Activated CD4-positive, alpha-beta T cell treated with anti-CD3 and anti-CD28 coated beads, Interleukin-2, Interleukin-6, amounts not matched to agents 100 ng/mL and 50 ng/mL, durations not matched to agents 16 hours and 8 hours (primary cell): ENCODE results near the gene USF1.
"Not testable (repeated sequence)": the region's sequence is repeated elsewhere in the genome, so short reads cannot be mapped to it uniquely, and the experiment has no call there.

ENCODE experiments used
- DNase-seq: peaks from one replicate; pipeline ENCODE4 v3.0.0-alpha.2; 2020

The USF1 gene

DNA sequence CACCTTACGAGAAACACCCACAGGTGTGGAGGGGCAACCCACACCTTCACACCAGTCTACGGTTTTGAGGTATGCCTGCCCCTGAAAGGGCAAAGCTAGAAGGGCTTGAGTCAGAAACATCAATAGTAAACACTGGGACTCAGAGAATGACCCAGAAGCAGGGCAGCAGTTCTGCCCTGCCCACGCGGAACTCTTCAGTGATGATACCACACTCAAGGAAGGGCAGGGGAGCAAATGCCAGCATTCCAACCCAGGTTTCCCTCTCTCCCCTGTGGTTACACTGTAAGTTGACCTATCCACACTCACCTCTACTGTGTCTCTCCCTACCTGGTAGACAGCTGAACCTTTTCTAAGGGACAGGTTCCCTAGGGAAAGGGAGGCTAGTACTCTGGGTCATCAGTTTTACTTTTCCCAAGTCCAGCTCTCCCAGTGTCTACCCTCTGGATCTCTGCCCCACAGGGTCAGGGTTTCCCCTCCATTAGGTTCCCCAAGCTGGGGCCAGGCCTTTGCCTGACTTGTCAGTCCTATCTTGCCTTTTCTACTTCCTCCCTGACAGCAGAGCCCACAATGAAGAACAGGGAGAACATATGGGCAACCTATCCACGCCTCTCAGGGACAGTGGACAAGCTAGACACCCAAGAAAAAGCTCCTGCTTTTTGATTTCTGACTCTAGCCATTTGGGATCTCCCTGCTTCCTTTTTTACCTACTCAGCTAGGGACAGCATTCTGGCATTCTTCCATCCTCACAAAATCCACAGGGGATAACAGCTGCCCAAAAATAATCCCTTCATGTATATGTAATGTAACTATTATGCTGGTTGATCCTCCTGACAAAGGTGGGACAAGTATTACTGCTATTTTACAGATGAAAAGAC, 27.8 kb downstream of the USF1 start:
- DNase-seq: no peak

DNA sequence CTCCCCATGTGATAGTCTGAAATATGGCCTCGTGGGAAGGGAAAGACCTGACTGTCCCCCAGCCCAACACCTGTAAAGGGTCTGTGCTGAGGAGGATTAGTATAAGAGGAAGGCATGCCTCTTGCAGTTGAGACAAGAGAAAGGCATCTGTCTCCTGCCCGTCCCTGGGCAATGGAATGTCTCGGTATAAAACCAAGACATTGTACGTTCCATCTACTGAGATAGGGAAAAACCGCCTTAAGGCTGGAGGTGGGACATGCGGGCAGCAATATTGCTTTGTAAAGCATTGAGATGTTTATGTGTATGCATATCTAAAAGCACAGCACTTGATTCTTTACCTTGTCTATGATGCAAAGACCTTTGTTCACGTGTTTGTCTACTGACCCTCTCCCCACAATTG, 28.6 kb downstream of the USF1 start:
- DNase-seq: not testable (repeated sequence)

DNA sequence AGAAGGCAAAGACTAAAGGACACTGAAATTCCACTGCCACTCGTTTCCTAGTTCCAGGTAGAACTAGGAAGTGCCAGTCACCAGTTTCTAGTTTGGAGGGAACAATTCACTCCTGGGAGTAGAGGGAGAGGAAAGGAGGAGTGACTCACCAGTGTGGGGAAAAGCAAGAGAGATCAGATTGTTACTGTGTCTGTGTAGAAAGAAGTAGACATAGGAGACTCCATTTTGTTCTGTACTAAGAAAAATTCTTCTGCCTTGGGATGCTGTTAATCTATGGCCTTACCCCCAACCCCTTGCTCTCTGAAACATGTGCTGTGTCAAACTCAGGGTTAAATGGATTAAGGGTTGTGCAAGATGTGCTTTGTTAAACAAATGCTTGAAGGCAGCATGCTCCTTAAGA, 29.1 kb downstream of the USF1 start:
- not testable (repeated sequence) for DNase-seq

DNA sequence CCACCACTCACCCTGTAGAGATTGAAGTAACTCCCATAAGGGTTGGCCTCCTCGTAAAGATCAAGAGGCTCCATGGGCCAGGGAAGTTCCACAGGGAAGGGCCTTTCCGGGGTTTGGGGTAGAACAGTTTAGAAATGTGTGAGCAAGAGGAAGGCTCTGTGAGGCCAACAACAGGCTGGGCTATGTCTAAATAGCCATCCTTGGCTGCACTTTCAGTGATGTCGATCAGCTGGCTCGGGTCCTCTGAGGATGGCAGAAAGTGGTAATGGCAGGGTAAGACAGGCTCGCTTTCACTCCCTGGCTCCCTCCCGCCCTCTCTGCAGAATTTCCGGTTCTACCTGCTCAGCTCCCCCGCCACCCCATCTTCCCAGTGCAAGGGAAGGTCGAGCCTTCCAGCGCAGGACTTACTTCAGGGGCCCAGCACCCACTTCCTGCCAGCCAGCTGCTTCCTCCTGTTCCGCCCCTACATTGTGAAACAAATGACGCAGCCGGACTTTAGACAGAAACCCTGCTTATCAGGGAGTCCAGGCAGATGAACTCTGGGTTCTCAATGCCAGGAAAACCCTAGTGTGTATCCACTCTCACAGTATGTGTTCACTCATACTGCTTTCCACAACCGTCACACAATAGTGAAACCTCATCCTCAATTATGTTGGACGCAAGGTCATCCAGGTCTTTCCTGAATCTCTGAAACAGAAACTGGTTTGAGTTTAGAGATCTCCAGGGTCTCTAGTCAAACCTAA, 32.1 kb downstream of the USF1 start:
- DNase-seq: peak; percentile 86

DNA sequence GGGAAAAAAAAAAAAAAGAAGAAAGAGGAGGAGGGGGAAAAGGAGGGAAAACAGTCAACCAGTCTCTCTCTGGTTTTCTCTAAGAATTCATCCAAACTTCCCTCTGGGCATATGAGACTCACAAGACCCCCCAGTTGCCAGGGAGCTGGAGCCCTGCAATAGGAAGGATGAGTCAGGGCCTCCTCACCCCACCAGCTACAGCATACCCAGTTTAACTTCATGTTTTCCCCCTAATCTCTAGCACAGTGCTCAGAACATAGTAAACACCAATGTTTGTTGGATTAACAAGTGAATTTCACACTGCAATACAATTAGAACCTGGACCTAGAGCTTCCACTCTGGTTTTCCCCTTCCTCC, 32.7 kb downstream of the USF1 start:
- DNase-seq: no peak

DNA sequence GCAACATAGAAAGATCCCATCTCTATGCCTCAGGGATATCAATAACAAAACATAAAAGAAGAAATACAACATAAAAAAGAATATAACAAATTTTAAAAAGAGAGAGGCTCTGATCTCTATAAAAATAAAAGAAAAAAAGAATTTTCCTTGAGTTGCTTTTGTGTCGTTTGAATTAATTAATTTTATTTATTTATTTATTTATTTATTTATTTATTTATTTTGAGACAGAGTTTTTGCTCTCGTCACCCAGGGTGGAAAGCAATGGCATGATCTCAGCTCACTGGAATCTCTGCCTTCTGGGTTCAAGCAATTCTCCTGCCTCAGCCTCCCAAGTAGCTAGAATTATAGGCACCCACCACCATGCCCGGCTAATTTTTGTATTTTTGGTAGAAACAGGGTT, 33.4 kb downstream of the USF1 start:
- DNase-seq: no peak

DNA sequence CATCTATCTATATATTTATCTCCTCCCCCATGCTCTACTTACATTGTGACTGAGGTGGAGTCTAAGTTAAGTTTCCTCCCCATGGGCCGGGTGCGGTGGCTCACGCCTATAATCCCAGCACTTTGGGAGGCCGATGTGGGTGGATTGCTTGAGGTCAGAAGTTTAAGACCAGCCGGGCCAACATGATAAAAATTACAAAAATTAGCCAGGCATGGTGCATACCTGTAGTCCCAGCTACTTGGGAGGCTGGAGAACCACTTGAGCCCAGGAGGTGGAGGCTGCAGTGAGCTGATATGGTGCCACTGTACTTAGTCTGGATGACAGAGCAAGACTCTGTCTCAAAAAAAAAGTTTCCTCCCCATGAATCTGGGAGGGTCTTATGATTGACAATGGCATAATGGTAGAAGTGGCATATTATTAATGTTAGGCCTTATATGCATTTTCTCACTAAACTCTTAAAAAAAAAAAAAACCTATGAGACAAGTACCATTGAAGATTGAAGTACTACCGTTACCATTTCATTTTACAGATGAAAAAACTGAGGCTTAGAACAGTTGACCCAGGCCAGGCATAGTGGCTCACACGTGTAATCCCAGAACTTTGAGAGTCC, 36.1 kb downstream of the USF1 start:
- DNase-seq: no peak

DNA sequence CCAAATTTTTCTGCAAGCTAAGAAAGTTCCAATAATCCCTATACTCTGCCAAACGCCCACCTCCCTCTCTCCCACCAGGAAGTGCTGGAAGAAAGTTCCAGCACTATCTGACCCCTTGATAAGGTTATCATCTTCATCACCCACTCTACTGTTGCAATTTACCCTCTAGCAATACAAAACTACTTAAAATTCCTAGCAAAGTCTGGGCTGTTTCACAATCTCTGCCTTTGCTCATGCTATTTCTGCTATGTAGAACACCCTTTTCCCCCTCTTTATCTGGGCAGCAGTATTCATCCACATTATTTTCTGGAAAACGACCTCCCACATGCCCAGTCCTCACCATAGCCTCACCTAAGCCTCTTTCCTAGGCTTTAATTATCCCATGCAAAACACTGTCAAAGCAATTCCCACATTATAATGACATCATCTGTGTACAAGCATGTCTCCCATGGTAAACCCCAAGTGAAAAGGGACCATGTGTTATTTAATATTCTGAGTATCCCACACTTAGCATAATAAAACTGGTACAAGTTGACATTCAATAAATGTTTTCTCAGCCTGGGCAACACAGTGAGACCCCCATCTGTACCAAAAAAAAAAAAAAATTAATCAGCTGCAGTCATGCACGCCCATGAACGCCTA, 36.8 kb downstream of the USF1 start:
- DNase-seq: no peak

DNA sequence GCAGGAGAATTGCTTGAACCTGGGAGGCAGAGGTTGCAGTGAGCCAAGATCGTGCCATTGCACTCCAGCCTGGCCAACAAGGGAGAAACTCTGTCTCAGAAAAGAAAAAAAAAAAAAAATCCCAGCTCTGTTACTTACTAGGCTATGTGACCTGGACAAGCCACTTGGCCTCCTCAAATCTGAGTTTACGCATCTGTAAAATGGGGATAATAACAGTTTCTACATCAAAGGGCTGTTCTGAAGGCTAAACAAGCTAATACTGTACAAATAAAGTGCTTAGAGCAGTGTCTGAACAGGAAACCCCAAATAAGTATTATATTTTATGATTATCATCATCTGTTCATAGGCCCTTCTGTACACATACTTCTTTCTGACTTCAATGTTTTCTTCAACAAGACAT, 38.4 kb downstream of the USF1 start:
- DNase-seq: no peak

DNA sequence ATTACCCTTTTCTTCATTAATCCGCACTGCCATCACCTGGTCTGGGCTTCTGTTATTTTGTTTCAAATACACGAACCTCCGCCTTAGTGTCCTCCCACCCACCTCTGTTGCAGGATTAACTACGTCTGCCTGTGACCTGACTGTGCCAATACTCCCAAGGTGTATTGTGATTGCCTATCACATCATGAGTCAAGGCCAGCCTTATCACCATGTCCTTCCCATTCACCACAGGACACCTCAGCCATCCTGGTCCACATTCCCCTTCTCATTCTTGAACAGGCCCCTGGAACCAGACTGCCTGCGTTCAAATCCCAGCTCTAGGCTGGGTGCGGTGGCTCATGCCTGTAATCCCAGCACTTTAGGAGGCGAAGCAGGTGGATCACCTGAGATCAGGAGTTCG, 39.2 kb downstream of the USF1 start:
- no peak for DNase-seq

DNA sequence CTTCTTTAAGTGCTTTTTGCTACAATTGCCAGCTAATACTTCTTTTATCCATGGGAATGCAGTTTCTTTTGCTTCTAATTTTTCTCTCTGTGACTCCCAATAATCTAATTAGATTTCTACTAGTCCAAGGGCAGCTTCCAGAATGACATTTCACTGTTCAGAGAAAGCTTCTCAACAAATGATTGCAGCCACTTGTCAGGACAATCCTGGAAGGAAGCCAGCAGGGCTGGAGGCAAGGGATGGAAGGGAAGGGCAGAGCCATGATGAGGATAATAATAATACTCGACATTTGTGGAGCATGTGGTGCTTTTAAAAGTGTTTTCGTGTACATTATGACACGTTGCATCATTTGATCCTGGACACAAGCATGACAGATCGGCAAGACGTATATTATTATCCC, 44.3 kb downstream of the USF1 start:
- no peak for DNase-seq

DNA sequence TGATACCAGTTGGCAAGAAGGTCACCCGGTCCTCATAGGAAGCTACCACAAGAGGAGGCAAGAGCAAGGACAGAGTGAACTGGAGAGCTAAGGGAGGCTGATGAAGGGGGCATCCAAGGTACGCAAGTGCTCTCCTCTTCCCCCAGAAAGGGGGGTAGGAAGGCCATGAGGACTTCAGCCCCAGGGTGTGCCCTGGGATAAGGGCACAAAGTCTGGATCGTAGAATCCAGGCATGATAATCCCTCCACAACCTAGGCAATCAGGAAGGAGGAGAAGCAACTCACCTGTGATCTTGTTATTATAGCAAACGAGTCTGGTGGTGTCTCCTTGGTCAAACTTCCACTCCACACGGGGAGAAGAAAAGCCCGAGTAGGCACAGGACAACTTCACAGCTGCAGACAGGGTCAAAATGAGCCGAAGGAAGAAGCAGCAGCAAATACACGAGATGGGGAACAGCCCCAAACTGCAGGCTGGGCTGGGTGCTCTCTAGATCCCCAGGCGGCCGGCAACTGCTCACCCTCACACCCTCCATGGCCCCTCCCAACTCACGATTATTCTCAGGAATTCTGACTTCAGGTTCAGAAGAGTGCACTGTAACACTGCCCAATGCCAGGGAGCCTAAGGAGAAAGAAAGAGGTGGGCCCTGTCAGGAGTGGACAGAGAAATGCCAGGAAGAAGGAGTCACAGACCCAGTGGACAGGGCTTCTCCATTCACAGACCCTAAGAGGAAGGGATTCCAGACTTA, 44.9 kb downstream of the USF1 start:
- DNase-seq: no peak

DNA sequence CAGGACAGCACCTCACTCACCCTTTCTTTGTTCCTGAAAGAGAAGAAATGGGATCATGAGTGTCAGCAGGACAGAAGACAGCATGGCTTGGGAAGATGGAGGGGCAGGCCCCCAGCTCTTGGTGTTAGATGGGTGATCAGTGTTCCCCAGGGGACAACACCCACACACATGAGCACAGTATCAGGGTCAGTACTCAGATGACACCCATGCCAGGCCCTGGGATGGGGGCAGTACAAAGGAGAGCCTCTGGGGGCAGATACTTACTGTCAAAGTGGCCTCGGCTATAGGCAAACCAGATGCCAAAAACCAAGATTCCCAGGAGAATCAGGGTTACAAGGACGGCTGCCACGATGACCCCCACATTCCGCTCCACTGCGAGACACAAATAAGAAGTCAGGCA, 46.4 kb downstream of the USF1 start:
- no peak for DNase-seq

DNA sequence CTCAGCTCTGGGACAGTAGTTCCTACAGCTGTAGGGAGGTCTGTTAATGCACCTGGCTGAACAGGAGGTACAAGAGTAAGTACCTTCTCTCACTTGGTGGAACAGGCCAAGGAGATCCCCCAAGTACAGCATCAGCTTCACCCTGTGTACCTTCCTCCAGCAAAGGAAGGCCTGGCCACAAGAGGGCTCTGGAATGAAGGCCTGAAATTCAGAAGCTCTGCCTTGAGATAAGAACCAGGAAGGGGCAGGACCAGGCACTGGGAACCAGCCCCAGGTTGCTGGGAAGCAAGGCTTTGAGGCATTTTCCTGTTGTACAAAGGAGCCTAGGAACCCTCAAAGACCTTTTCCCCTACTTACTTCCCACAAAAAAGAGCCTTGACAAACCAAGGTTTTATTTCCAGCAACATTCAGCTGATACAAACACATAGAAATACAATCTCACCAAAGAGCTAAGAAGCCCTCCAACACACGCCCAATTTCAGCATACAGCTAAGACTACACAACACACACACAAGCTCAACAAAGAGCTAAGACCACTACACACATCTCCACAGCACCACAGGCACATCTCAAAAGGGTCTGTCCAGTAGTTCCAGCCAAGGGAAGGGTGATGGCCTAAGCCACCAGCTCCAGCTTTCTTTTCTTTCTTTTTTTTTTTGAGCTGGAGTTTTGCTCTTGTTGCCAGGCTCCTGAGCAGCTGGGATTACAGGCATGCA, 48.3 kb downstream of the USF1 start:
- peak; percentile 45 for DNase-seq

DNA sequence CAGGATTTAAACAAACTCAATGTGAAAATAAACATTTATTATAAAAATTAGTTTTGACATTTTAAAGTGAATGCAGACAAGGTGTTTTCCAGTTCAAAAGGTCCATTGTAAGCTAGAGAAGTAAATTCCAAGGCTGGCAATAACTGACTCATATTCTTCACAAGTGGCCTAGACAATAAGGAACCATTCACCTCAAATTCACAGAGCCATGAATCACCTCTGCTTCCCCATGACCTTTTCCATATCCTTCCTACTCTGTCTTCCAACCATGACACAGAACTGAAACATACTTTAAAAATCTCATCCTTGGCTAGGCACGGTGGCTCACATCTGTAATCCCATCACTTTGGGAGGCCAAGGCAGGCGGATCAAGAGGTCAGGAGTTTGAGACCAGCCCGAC, 49.6 kb downstream of the USF1 start:
- DNase-seq: no peak

DNA sequence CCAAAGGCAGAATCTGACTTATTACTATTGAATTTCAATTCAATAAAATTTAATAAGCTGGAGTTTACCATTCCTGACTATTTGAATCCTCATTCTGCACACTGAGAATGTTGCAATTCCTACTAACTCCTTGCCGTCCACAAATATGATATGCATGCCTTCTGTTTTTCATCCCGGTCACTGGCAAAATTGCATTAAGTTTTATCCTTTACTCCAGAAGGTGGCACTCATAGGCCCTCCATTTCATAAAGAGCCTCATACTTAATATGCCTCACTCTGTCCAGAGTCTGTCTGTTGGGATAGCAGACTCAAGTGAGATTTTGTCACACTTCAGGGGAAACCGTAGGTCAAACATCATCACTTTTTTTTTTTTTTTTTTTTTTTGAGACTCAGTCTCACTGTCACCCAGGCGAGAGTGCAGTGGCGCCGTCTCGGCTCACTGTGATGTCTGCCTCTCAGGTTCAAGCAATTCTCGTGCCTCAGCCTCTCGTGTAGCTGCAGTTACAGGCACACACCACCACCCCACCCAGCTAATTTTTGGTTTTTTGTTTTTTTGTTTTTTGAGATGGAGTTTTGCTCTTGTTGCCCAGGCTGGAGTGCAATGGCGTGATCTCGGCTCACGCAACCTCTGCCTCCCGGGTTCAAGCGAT, 52.1 kb downstream of the USF1 start:
- DNase-seq: peak; percentile 8

DNA sequence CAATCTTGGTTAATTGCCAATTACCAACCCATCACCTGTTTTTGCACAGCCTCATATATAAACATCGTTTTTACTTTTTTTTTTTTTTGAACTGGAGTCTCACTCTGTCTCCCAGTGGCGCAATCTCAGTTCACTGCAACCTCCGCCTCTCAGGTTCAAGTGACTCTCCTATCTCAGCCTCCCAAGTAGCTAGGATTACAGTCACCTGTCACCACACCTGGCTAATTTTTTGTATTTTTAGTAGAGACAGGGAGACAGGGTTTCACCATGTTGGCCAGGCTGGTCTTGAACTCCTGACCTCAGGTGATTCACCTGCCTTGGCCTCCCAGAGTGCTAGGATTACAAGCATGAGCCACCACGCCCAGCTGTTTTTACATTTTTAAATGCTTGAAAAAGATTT, 53.7 kb downstream of the USF1 start:
- DNase-seq: not testable (repeated sequence)
